SK-N-MC (cell line): ENCODE results near the gene SIK2.

Experiments used
- EZH2 ChIP-seq: fragments of 200-600 bp; sonication (generic); IDR thresholded peaks from one replicate; pipeline ENCODE4 v1.6.1; 2017; ENCODE audit warnings: antibody characterized with exemption
- POLR2AphosphoS5 ChIP-seq: IDR thresholded peaks from 2 replicates; pipeline ENCODE4 v1.6.1; 2012; ENCODE audit warnings: mild to moderate bottlenecking, low read depth, low read length, borderline replicate concordance

GRCh38 chr11:111557425-111558111 lies 44.7 kb upstream of the SIK2 start:
- TF ChIP-seq EZH2 (no peak), POLR2AphosphoS5 (no peak)
